Fibroblast of skin of back (primary cell): ENCODE results near the gene DSC2. TPM values are rescaled to one million over a fixed set of nuclear protein-coding genes. Genes with fewer than 3 reads are reported as not detected.
"Not testable (repeated sequence)": the region's sequence is repeated elsewhere in the genome, so short reads cannot be mapped to it uniquely, and the experiment has no call there.

ENCODE experiments used
- DNase-seq: peaks from one replicate; pipeline ENCODE4 v3.0.0-alpha.2; 2013
- polyA plus RNA-seq, 2 experiments: library from polyadenylated mRNA; unstranded; fragments of 120-200 nt; gene quantifications; one replicate each; pipeline ENCODE4 v1.2.1, GENCODE V29; 2013; ENCODE audit not compliant: insufficient read length in 2 of 2

Gene DSC2
- not detected for polyA plus RNA-seq (2013, experiment 1 of 2; ENCODE audit: insufficient read length)
- 0.02 TPM for polyA plus RNA-seq (2013, experiment 2 of 2; ENCODE audit: insufficient read length)

DNA sequence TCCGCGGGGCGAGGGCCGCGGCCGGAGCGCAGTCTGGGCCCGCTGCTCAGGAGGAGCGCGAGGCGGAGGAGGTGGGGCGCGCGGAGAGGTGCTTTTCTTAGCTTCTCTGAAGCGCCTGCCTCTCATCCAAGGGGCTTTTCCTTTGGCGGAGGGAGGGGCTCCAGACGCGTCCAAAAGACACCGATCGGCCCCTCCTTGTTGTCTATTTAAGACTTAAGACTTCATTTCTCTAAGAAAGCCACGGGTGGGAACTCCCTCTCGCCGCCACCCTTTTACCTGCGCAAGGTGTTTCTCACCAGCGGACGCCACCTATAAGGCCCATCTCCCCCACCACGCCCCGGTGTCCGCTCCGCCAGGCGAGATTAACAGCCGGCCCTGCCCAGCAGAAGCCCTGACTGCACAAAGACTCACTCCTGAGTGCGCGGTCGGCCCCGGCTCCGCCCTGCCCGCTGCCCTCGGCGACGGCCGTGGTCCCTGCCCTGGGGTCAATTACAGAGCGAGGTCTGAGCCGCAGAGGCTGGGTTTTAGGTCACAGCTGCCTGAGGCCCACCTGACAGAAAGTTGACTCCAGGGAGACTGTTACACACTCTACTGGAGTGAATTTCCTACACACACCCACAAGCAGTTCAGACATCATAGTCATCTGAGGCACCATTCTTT is at the start of gene DSC2:
Gene DSC2, minus strand, starts transcription at position 397 of the 660 bp plus-strand sequence. CDS start 450 bp downstream, outside the sequence.
- DNase-seq = no peak

- DNase-seq = no peak
Measured at GRCh38 chr18:31149351-31149750, 47.1 kb upstream of the DSC2 start.

GRCh38 chr18:31148600-31148999 is 46.4 kb upstream of the DSC2 start:
- no peak for DNase-seq

DNA sequence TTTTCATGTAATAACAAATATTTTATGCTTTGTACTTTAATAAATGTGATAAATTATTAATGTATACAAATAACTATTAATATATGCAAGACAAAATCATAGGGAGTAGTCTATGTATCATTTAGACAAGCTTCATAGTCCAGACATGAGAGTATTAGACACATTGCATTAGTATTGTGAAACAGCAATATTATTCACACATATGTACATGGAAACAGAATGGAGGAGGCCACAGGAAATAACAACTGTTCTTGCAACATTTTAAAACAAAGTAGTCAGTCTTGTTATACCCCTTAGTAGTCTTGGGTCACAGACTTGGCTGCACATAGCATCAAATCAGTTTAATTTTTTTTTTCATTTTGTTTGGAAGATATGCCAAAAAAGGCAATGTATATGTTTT is 44.6 kb upstream of the DSC2 start:
- DNase-seq = no peak

GRCh38 chr18:31143025-31143424 is 40.8 kb upstream of the DSC2 start:
- no peak for DNase-seq

DNA sequence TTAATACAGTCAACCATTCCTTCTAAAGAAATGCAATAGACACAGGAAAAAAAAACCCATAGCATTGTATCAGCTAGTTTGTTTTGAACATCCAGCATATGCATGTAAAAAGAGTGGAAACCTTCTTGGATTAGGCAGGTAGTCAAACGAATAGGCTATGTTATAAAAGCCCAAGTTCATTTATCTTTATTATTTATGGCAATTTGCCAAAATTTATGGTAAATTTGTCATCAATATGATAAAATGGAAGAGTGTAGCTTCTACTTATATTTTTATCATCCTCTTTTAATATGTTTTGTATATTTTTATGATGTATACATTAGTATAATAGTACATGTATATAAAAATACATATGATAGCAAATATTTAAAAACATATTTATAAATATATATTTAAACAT is 36.5 kb upstream of the DSC2 start:
- no peak for DNase-seq

DNA sequence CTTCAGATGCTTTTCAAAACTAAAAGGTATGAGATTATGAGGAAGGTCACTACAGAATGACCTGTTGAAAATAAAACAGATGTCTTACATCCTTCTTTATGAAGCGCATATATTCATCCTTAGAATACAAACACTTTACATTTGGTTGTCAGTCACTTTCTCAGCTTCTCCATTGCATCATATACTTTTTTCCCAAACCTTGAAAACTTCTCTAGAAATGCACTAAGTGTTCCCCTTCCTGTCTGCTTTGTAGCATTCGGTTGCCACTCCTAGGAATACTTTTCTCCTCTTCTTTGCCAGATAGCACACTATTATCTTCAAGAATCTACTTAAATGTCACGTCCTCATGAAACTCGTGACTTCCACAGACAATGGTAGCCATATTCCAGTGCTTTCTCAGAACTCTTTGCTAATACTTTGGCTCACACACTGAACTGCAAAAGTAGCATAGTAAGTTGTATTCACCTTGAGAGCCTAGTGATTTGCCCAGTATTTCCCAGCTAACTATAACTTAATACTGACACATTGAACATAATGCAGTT is 32.8 kb upstream of the DSC2 start:
- DNase-seq = no peak

GRCh38 chr18:31129398-31130115 is 27.3 kb upstream of the DSC2 start:
- no peak for DNase-seq

DNA sequence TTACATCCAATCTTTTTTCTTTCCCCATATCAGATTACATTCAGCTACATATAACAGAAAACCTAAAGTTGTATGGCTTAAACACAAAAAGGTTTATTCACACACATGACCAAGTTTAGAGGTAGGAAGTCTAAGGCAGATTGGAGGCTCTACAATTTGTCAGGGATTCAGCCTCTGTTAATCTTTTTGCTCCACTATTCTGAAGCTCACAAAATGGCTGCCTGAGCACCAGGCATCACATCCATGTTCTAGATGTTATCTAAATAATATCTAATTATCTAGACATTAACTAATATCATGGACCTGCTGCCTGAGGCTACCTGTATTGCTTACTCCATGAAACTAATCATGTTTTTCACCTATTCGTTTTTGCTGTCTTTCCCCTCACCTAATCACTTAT is 23.7 kb upstream of the DSC2 start:
- DNase-seq = no peak

DNA sequence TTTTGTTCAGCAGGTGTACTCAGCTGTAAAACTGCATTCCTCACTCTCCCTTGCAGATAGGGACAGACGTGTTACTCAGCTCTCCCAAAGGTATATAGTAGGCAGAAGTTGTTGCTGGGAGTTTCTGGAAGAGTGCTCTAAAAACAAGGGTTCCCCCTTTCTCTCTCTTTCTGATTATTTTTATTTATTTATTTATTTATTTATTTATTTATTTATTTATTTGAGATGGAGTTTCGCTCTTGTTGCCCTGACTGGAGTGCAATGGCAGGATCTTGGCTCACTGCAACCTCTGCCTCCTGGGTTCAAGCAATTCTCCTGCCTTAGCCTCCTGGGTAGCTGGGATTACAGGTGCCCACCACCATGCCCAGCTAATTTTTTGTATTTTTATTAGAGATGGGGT is 20.9 kb upstream of the DSC2 start:
- not testable (repeated sequence) for DNase-seq

- no peak for DNase-seq
Measured at GRCh38 chr18:31120594-31120993, 18.4 kb upstream of the DSC2 start.

DNA sequence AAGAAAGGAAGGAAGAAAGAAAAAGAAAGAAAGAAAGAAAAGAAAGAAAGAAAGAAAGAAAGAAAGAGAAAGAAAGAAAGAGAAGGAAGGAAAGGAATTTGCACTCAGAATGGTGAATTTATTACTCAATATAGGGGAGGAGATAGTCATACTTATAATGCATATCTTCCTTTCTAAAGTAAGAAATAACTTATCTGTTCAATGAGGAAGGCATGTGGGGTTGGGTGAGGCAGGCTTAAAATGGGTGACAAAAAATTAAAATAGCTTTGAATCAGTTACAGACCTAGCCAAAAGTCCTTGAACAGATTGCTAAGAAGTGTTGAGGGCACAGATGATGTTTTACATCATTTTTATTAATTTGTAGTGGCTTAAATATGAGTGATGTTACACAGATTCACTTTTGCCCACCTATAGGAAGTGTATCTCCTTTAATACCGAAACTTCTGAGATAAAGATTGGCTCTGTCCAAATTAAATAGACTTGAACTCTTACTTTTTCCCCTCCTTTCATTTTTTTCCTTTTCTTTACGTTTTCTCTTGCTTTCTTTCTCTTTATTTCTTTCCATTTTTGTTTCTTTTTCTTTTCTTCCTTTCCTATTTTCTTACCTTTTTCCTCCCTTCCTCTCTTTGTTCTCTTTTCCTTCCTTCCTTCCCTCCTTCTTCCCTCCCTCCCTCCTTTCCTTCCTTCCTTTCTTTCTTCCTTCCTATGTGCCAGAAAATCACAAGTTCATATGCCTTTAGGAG is 14.8 kb upstream of the DSC2 start:
- no peak for DNase-seq

GRCh38 chr18:31112804-31113203 is 10.6 kb upstream of the DSC2 start:
- DNase-seq = no peak

DNA sequence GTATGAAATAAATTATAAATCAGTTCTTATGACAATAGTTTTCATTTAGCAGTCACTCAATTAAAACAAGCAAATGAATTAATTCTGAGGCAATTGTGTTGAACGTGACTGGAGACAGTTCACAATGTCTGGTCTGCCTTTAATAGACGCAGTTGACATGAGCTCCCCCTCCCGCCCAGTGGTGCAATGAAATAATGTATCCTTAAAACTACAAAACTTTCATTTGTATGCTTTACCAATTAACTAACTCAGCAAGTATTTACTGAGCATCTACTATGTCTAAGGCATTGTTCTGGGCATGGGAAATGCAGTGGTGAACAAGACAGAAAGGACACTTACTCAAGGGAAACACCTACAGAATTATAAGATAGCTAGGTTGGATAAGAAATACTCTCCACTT is 3.5 kb upstream of the DSC2 start:
- no peak for DNase-seq

DNA sequence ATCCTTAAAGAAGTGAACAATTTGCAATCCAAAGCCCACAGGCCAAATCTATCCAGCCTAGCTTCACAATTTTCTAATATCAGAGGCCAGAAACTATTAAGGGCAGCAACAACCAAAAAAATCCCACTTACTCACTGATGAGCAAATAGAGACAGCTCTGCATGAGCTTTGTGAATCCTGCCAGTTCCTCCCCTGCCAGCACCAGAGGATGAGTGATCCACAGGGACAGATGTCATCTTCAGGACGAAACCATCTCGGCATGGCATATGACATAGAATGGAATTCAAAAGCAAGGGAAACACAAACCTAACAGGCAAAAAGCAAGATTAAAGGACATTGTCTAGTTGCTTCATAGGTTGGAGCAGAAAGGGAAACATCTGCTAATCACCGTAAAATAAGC is 2.2 kb upstream of the DSC2 start:
- no peak for DNase-seq

GRCh38 chr18:31103423-31103822 is 1.2 kb upstream of the DSC2 start:
- DNase-seq = no peak

DNA sequence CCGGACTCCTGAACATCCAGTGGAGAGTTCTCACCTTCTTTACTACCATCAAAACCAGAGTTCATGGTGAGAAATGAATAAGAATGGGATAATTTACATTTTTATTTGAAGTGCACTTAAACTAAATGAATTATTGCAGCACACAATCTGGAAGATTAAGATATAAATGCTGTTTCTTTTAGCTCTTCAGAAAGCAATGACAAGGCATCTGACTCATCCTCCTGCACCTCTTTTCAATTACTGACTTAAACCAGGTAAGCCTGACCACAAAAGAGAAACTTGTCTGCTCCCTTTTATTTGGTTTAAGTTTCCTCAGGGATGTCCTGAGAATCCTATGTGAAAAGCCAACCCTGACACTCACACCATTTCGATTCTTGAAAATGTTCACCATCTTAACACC is 720 bp upstream of the DSC2 start:
- no peak for DNase-seq

DNA sequence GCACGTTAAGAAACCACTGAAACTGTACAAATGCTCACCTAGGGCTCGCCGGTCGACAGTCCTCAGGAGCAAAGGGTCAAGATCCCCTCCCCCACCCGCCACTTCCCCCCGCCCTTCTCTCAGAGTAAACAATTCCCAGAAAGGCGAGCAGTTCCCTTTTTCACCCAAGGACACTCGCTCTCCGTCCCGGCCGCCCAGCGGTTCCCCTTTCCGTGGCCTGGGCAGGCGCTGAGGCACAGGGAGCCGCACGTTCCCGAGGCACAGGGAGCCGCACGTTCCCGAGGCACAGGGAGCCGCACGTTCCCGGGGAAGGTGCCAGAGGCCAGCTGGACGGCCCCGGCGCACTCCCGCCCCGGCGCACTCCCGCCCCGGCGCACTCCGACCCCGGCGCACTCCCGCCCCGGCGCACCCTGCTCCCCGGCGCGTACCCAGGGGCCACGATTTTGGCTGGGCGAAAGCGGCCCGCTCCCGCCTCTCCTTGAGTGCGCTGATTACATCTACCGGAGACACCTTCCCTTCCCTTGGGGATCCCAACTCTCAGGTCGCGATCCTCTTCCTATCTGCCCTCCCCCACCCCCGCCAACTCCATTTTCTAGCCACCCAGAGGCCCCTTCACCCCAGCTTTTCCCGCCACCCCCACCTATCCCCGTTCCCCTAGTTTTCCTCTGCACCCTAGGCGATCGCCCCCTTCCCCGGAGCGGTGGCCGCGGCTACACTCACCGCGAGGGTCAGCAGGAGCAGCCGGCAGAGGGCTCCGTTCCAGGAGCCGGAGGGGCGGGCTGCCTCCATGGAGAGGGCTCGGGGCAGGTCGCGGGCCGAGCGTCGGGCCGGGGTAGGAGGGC is 817 bp downstream of the DSC2 start:
- no peak for DNase-seq

- DNase-seq = no peak
Measured at GRCh38 chr18:31100436-31101182, 1.6 kb downstream of the DSC2 start.

DNA sequence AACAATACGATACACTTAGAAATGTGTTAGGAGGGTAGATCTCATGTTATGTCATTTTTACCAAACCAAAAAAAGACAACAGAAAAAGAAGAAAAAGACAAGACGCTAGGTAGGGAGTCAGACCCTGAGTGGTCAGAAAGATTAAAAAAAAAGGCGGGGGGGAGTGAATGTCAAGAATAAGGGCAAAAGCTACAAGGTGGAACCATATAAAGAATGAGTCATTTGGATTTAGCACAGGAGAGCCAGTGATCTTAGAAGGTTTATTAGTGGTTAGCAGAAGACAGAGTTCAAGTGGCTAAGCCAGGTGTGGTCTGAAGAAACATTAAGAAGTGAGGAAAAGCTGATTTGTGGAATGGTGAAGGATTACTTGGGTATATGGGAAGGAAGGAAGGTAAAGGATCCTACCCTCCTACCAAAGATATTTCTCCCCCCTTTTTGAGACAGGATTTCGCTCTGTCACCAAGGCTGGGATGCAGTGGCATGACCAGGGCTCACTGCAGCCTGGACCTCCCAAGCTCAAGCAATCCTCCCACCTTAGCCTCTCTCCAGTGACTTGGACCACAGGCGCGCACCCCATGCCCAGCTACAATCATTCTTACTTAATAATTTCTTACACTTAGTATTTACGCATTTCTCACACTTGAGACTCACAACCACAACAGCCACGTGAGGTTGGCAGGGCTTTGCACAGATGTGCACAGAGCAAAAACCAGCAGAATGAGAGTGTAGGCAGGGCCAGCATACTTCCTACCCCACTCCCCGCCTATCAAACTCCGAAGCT is 2.6 kb downstream of the DSC2 start:
- DNase-seq = no peak

DNA sequence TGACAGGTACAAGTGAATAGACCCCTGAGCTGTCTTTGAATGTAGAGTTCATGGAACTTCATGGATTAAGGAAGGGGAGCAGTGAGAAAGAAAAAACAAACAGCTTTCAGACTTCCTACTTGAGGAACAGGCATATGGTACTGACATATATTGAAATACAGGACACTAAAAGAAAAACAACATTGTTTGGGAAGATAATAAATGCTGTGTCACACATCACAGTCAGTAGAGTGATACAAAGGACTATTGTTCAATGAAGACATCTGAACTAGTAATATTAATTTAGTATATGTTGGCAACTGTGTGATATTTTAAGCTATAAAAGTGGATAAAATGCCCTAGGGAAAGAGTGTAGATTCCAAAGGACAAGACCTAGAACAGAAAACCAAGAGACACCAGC is 3.3 kb downstream of the DSC2 start:
- DNase-seq = no peak
